ENCODE data around the gene SEMA3G. TPM values are rescaled to one million over a fixed set of nuclear protein-coding genes. Genes with fewer than 3 reads are reported as not detected.

The SEMA3G gene
- total RNA-seq, 2 experiments from 2014 or later: 0.34 to 0.69 TPM

DNA sequence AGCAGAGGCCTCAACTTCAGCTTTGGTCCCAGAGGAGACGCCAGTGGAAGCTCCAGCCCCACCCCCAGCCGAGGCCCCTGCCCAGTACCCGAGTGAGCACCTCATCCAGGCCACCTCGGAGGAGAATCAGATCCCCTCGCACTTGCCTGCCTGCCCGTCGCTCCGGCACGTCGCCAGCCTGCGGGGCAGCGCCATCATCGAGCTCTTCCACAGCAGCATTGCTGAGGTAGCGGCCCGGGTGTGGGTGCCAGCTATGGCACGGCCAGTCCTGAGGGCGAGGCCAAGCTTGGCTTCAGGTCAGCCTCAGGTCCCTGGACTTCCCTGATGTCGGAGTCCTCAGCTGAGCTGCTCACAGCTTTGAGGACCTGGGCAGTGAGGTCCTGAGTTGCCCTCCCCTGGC is 44.5 kb upstream of the SEMA3G start:
- no peaks in the 10 kb centered on the region for H3K4me1 Mint-ChIP-seq (ENCODE audit: low read depth)
- H3K36me3 Mint-ChIP-seq (ENCODE audit: low read depth): peaks cover 79% of the 10 kb centered on the region
- ATAC-seq (ENCODE audit: poor library complexity) (no peak), DNase-seq (no peak)
- H3K9me3 ChIP-seq (ENCODE audit: control insufficient read depth in 1 of 2, insufficient read depth in 1 of 2, low read length in 2 of 2): no peaks in the 10 kb centered on the region
- ChIA-PET POLR2A (no interaction called here), CTCF (interaction anchor here (0.7 kb wide), 1 partner anchor 77 kb away, joined by 3 read pairs; no protein-coding TSS in a partner anchor)
- H3K27ac Mint-ChIP-seq: no peak overlapping the region
- intact Hi-C loops (cut with DNase I, micrococcal nuclease): no loop called here
- no peaks in the 10 kb centered on the region for H3K27me3 ChIP-seq (ENCODE audit: control insufficient read depth in 1 of 2, insufficient read depth in 2 of 2, low read length in 2 of 2)
- no peaks in the 10 kb centered on the region for H3K9me3 Mint-ChIP-seq
- TF ChIP-seq, protein P1, sequence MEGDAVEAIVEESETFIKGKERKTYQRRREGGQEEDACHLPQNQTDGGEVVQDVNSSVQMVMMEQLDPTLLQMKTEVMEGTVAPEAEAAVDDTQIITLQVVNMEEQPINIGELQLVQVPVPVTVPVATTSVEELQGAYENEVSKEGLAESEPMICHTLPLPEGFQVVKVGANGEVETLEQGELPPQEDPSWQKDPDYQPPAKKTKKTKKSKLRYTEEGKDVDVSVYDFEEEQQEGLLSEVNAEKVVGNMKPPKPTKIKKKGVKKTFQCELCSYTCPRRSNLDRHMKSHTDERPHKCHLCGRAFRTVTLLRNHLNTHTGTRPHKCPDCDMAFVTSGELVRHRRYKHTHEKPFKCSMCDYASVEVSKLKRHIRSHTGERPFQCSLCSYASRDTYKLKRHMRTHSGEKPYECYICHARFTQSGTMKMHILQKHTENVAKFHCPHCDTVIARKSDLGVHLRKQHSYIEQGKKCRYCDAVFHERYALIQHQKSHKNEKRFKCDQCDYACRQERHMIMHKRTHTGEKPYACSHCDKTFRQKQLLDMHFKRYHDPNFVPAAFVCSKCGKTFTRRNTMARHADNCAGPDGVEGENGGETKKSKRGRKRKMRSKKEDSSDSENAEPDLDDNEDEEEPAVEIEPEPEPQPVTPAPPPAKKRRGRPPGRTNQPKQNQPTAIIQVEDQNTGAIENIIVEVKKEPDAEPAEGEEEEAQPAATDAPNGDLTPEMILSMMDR (IDR thresholded peaks at IDR 0.05): no peak
- peaks cover 65% of the 10 kb centered on the region for H3K36me3 ChIP-seq (ENCODE audit: insufficient read depth, low read length)
- no peak overlapping the region for H3K4me3 Mint-ChIP-seq
- peaks cover 4% of the 10 kb centered on the region for H3K4me1 ChIP-seq (ENCODE audit: insufficient read depth, low read length)
- H3K4me3 ChIP-seq (ENCODE audit: low read length): no peak overlapping the region
- H3K27ac ChIP-seq (ENCODE audit: low read depth in 1 of 2, low read length in 2 of 2): no peak overlapping the region
- no peaks in the 10 kb centered on the region for H3K27me3 Mint-ChIP-seq

DNA sequence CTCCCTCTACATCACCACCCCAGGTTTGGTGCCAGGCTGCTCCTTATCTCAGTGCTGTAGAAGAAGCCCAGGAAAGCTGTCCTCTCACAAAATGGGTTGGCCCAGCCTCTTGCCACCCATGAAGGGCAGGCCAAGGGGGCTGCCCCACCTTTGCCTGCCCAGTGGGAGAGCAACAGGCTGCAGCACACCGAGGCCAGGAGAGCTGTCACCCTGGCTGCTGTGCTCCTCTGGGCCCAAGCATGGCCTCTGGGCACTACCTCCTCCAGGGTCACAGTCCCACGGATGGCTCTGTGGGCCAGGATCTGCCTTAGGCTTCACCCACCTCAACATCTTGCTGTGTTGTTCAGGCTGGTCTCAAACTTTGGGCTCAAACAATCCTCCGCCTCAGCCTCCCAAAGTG is 43.8 kb upstream of the SEMA3G start:
- H3K9me3 Mint-ChIP-seq: no peaks in the 10 kb centered on the region
- Histone ChIP-seq H3K27me3 (ENCODE audit: control insufficient read depth in 1 of 2, insufficient read depth in 2 of 2, low read length in 2 of 2) (no peaks in the 10 kb centered on the region), H3K4me1 (ENCODE audit: insufficient read depth, low read length) (peaks cover 4% of the 10 kb centered on the region), H3K27ac (ENCODE audit: low read depth in 1 of 2, low read length in 2 of 2) (no peak overlapping the region), H3K36me3 (ENCODE audit: insufficient read depth, low read length) (peaks cover 65% of the 10 kb centered on the region), H3K9me3 (ENCODE audit: control insufficient read depth in 1 of 2, insufficient read depth in 1 of 2, low read length in 2 of 2) (no peaks in the 10 kb centered on the region), H3K4me3 (ENCODE audit: low read length) (no peak overlapping the region)
- ChIA-PET CTCF (no interaction called here), POLR2A (no interaction called here)
- peaks cover 86% of the 10 kb centered on the region for H3K36me3 Mint-ChIP-seq (ENCODE audit: low read depth)
- TF ChIP-seq, protein P1 (IDR thresholded peaks at IDR 0.05): no peak
- intact Hi-C loops (cut with DNase I, micrococcal nuclease): no loop called here
- no peak for ATAC-seq (ENCODE audit: poor library complexity)
- no peak overlapping the region for H3K4me3 Mint-ChIP-seq
- H3K4me1 Mint-ChIP-seq (ENCODE audit: low read depth): no peaks in the 10 kb centered on the region
- no peak for DNase-seq
- no peaks in the 10 kb centered on the region for H3K27me3 Mint-ChIP-seq
- H3K27ac Mint-ChIP-seq: no peak overlapping the region

DNA sequence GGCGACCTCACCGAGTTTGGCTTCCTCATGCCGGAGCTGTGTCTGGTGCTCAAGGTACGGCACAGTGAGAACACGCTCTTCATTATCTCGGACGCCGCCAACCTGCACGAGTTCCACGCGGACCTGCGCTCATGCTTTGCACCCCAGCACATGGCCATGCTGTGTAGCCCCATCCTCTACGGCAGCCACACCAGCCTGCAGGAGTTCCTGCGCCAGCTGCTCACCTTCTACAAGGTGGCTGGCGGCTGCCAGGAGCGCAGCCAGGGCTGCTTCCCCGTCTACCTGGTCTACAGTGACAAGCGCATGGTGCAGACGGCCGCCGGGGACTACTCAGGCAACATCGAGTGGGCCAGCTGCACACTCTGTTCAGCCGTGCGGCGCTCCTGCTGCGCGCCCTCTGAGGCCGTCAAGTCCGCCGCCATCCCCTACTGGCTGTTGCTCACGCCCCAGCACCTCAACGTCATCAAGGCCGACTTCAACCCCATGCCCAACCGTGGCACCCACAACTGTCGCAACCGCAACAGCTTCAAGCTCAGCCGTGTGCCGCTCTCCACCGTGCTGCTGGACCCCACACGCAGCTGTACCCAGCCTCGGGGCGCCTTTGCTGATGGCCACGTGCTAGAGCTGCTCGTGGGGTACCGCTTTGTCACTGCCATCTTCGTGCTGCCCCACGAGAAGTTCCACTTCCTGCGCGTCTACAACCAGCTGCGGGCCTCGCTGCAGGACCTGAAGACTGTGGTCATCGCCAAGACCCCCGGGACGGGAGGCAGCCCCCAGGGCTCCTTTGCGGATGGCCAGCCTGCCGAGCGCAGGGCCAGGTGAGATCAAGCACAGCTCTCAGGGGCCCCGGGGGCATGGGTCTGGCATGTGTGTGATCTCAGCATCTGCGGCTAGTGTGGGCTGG is 43.1 kb upstream of the SEMA3G start:
- H3K36me3 ChIP-seq (ENCODE audit: insufficient read depth, low read length): peaks cover 64% of the 10 kb centered on the region
- TF ChIP-seq, protein P1 (IDR thresholded peaks at IDR 0.05): no peak
- intact Hi-C loops (cut with DNase I, micrococcal nuclease): no loop called here
- H3K36me3 Mint-ChIP-seq (ENCODE audit: low read depth): peaks cover 88% of the 10 kb centered on the region
- no peaks in the 10 kb centered on the region for H3K27me3 ChIP-seq (ENCODE audit: control insufficient read depth in 1 of 2, insufficient read depth in 2 of 2, low read length in 2 of 2)
- H3K27me3 Mint-ChIP-seq: no peaks in the 10 kb centered on the region
- H3K4me3 Mint-ChIP-seq: no peak overlapping the region
- H3K9me3 Mint-ChIP-seq: no peaks in the 10 kb centered on the region
- H3K27ac Mint-ChIP-seq: no peak overlapping the region
- DNase-seq (no peak), ATAC-seq (ENCODE audit: poor library complexity) (no peak)
- H3K9me3 ChIP-seq (ENCODE audit: control insufficient read depth in 1 of 2, insufficient read depth in 1 of 2, low read length in 2 of 2): no peaks in the 10 kb centered on the region
- no peaks in the 10 kb centered on the region for H3K4me1 Mint-ChIP-seq (ENCODE audit: low read depth)
- H3K4me1 ChIP-seq (ENCODE audit: insufficient read depth, low read length): peaks cover 4% of the 10 kb centered on the region
- no peak overlapping the region for H3K27ac ChIP-seq (ENCODE audit: low read depth in 1 of 2, low read length in 2 of 2)
- ChIA-PET CTCF (no interaction called here), POLR2A (no interaction called here)
- H3K4me3 ChIP-seq (ENCODE audit: low read length): no peak overlapping the region

Data from CD4-positive, alpha-beta T cell (primary cell).